HepG2 (cell line): Measurements from ENCODE around the gene VAMP8. TPM values are rescaled to one million over a fixed set of nuclear protein-coding genes. Genes with fewer than 3 reads are reported as not detected.
A peak's percentile ranks its signal among the peaks of the same experiment; 100 is the strongest.

Source experiments
- ARID2 ChIP-seq: sonication (generic); formaldehyde crosslinking; IDR thresholded peaks from 2 replicates; pipeline ENCODE4 v1.8.1; 2022; ENCODE audit warnings: mild to moderate bottlenecking, missing genetic modification reagents, borderline replicate concordance
- HDAC6 ChIP-seq: fragments of 200-600 bp; sonication (generic); IDR thresholded peaks from 2 replicates; pipeline ENCODE4 v1.7.0; 2017; ENCODE audit warnings: mild to moderate bottlenecking, antibody characterized with exemption, low read length, low read depth
- HOMEZ ChIP-seq: IDR thresholded peaks from 2 replicates; pipeline ENCODE4 v1.6.1; 2016; ENCODE audit warnings: low read depth
- IKZF5 ChIP-seq: IDR thresholded peaks from 2 replicates; pipeline ENCODE4 v1.6.1; 2018; ENCODE audit warnings: missing genetic modification reagents, mild to moderate bottlenecking, missing compliant biosample characterization
- NFE2 ChIP-seq: sonication (generic); formaldehyde crosslinking; IDR thresholded peaks from 2 replicates; pipeline ENCODE4 v1.4.0; 2020; ENCODE audit warnings: missing genetic modification reagents
- POLR2AphosphoS5 ChIP-seq: IDR thresholded peaks from 2 replicates; pipeline ENCODE4 v1.6.1; 2012; ENCODE audit warnings: low read depth, low read length
- PREB ChIP-seq: sonication (generic); formaldehyde crosslinking; IDR thresholded peaks from 2 replicates; pipeline ENCODE4 v1.4.0; 2020; ENCODE audit warnings: missing genetic modification reagents
- RAD51 ChIP-seq: fragments of 450-650 bp; IDR thresholded peaks from 2 replicates; pipeline ENCODE4 v1.6.1; 2016; ENCODE audit warnings: borderline replicate concordance
- SALL1 ChIP-seq: sonication (generic); formaldehyde crosslinking; IDR thresholded peaks from 2 replicates; pipeline ENCODE4 v1.8.0; 2022; ENCODE audit warnings: mild to moderate bottlenecking, missing genetic modification reagents
- SMAD1 ChIP-seq: sonication (generic); formaldehyde crosslinking; IDR thresholded peaks from 2 replicates; pipeline ENCODE4 v1.4.0; 2020; ENCODE audit warnings: missing genetic modification reagents, low read depth, mild to moderate bottlenecking, borderline replicate concordance
- THAP8 ChIP-seq: sonication (generic); formaldehyde crosslinking; IDR thresholded peaks from 2 replicates; pipeline ENCODE4 v1.5.1; 2020; ENCODE audit warnings: missing genetic modification reagents, mild to moderate bottlenecking, borderline replicate concordance
- TOE1 ChIP-seq: sonication (generic); formaldehyde crosslinking; IDR thresholded peaks from 2 replicates; pipeline ENCODE4 v1.4.0; 2020; ENCODE audit warnings: mild to moderate bottlenecking, missing genetic modification reagents
- ZFP1 ChIP-seq: IDR thresholded peaks from 2 replicates; pipeline ENCODE4 v1.6.1; 2016
- ZFP37 ChIP-seq: sonication (generic); formaldehyde crosslinking; IDR thresholded peaks from 2 replicates; pipeline ENCODE4 v1.4.0; 2020; ENCODE audit warnings: missing genetic modification reagents, borderline replicate concordance
- ZNF12 ChIP-seq: sonication (generic); formaldehyde crosslinking; IDR thresholded peaks from 2 replicates; pipeline ENCODE4 v1.5.0; 2020; ENCODE audit warnings: missing genetic modification reagents
- ZNF501 ChIP-seq: sonication (generic); formaldehyde crosslinking; IDR thresholded peaks from 2 replicates; pipeline ENCODE4 v1.5.1; 2020; ENCODE audit warnings: mild to moderate bottlenecking, moderate library complexity, missing genetic modification reagents
- ZNF576 ChIP-seq: sonication (generic); formaldehyde crosslinking; IDR thresholded peaks from 2 replicates; pipeline ENCODE4 v1.4.0; 2020; ENCODE audit warnings: mild to moderate bottlenecking, missing genetic modification reagents
- ZNF615 ChIP-seq: sonication (generic); formaldehyde crosslinking; IDR thresholded peaks from 2 replicates; pipeline ENCODE4 v1.5.0; 2020; ENCODE audit warnings: mild to moderate bottlenecking, missing genetic modification reagents, borderline replicate concordance
- ZNF616 ChIP-seq: sonication (generic); formaldehyde crosslinking; IDR thresholded peaks from 2 replicates; pipeline ENCODE4 v1.5.0; 2020; ENCODE audit warnings: low read depth, mild to moderate bottlenecking, missing genetic modification reagents
- ZNF800 ChIP-seq: sonication (generic); formaldehyde crosslinking; IDR thresholded peaks from 2 replicates; pipeline ENCODE4 v1.4.0; 2020; ENCODE audit warnings: missing genetic modification reagents
- polyA plus RNA-seq, 8 experiments: library from polyadenylated mRNA; depleted of rRNA in 3 of 8; stranded (reverse) in 7 of 8; unstranded in 1 of 8; fragments of >200 nt; fragmentation: Illumina TruSeq in 4 of 8; extraction: Trizol in 4 of 8; gene quantifications; 2 replicates each; pipeline versions ENCODE4 v1.2.1 to v1.2.3, GENCODE V29; 2011 to 2016; ENCODE audit warnings: low read depth in 4 of 8, missing spikeins in 1 of 8, mixed read lengths in 1 of 8; ENCODE audit not compliant: insufficient read depth in 1 of 8
- total RNA-seq, 5 experiments: library from RNA; depleted of rRNA; stranded (reverse); fragments of >200 nt; fragmentation: Illumina TruSeq; extraction: Trizol; gene quantifications; 2 replicates each; pipeline ENCODE4 v1.2.3, GENCODE V29; 2016; ENCODE audit warnings: low read depth in 1 of 5

Gene VAMP8
- total and polyA plus RNA-seq, 2 of the 13 experiments (the other 11 are each of a cell fraction or from before 2014, with no cell fraction given): 83.3 to 157 TPM

GRCh38 chr2:85584354-85584856 is 7.0 kb downstream of the VAMP8 start, which contains the start of gene VAMP5 (continued):
- TF ChIP-seq NFE2 (CRISPR knock-in tag) (peak; percentile 36; the same call in 1 of the 2 replicates), ZNF615 (CRISPR knock-in tag) (no peak), SALL1 (CRISPR knock-in tag) (peak; percentile 85; the same call in 1 of the 2 replicates), ZNF12 (CRISPR knock-in tag) (peak; percentile 48; the same call in 1 of the 2 replicates), POLR2AphosphoS5 (peak; percentile 78), ARID2 (CRISPR knock-in tag) (peak; percentile 86), IKZF5 (CRISPR knock-in tag) (no peak), PREB (no peak), RAD51 (no peak), ZNF800 (peak; percentile 92; the same call in 1 of the 2 replicates), ZNF501 (CRISPR knock-in tag) (peak; percentile 29), ZFP1 (no peak), HOMEZ (CRISPR knock-in tag) (no peak), TOE1 (CRISPR knock-in tag) (peak; percentile 89; the same call in 1 of the 2 replicates), ZNF616 (peak; percentile 67), SMAD1 (CRISPR knock-in tag) (peak; percentile 89; the same call in 1 of the 2 replicates), ZNF576 (CRISPR knock-in tag) (no peak), HDAC6 (no peak), ZFP37 (CRISPR knock-in tag) (no peak; the same call in 1 of the 2 replicates), THAP8 (CRISPR knock-in tag) (no peak)
